Measurements from ENCODE around the gene CBFA2T2. TPM values are rescaled to one million over a fixed set of nuclear protein-coding genes. Genes with fewer than 3 reads are reported as not detected.

CBFA2T2 gene
- polyA plus RNA-seq, 3 donors: 1.7 to 9.7 (median 4.9) TPM

DNA sequence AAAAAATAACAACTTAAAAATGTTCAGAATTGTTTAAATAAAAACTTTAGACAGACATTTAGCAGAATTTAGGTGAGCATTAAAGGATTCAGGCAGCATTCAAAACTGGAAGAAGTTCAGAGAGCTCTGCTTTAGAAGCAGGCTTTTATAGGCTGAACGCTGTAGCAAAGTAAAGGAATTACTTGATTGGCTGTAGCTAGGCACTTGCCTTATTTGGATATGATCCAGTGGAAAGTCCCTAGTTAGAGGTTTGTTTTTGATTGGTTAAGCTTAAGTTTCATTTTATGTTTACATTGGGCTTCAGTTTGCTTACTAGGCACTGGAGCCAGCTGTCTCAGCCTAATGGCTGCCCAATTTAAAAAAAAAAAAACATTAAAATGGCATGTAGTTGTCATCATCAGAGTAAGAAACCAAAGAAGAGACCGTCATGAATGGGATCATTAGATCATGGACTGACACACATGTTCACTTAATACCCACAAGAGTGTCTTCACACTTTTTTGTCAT lies 65.1 kb downstream of the CBFA2T2 start:
- H3K4me1 ChIP-seq (ENCODE audit: control insufficient read depth in 1 of 2, insufficient read depth in 2 of 2, low read length in 2 of 2): no peaks in the 10 kb centered on the region
- TF ChIP-seq, protein P1, sequence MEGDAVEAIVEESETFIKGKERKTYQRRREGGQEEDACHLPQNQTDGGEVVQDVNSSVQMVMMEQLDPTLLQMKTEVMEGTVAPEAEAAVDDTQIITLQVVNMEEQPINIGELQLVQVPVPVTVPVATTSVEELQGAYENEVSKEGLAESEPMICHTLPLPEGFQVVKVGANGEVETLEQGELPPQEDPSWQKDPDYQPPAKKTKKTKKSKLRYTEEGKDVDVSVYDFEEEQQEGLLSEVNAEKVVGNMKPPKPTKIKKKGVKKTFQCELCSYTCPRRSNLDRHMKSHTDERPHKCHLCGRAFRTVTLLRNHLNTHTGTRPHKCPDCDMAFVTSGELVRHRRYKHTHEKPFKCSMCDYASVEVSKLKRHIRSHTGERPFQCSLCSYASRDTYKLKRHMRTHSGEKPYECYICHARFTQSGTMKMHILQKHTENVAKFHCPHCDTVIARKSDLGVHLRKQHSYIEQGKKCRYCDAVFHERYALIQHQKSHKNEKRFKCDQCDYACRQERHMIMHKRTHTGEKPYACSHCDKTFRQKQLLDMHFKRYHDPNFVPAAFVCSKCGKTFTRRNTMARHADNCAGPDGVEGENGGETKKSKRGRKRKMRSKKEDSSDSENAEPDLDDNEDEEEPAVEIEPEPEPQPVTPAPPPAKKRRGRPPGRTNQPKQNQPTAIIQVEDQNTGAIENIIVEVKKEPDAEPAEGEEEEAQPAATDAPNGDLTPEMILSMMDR (IDR thresholded peaks at IDR 0.05): no peak
- H3K4me3 ChIP-seq (replicated peaks in 1 of 3; ENCODE audit: low read depth in 2 of 3, low read length in 3 of 3): no peak overlapping the region
- 11% methylated on average over 1 of the region's 2 CpGs for WGBS (ENCODE audit: insufficient coverage)
- peak; percentile 68 to 77 (median 70) for DNase-seq
- peak overlapping the region; percentile 23 for H3K4me2 ChIP-seq (replicated peaks; ENCODE audit: extremely low read depth, low read length, poor library complexity, severe bottlenecking)
- peak overlapping the region in 6 of 7 donors; percentile 52 to 71 (median 64) for H3K27ac Mint-ChIP-seq
- peak overlapping the region; percentile 44 for H2AFZ ChIP-seq (ENCODE audit: insufficient read depth, low read depth, low read length, poor library complexity, severe bottlenecking)
- no peaks in the 10 kb centered on the region for H3K79me2 ChIP-seq (ENCODE audit: insufficient read depth, low read length)
- no peaks in the 10 kb centered on the region for H3K9me3 Mint-ChIP-seq
- no peaks in the 10 kb centered on the region for H3K9me3 ChIP-seq (replicated peaks in 1 of 2; ENCODE audit: control insufficient read depth in 1 of 2, insufficient read depth in 1 of 2, low read length in 2 of 2)
- intact Hi-C loops (cut with micrococcal nuclease): no loop called here
- peaks cover 10% of the 10 kb centered on the region for H3K4me1 Mint-ChIP-seq
- no peaks in the 10 kb centered on the region for H4K20me1 ChIP-seq (ENCODE audit: insufficient read depth, low read length)
- H3K36me3 ChIP-seq (replicated peaks in 1 of 2; ENCODE audit: control insufficient read depth in 1 of 2, insufficient read depth in 2 of 2, low read length in 2 of 2): peaks cover 0 to 4% of the 10 kb centered on the region in 2 donors
- no peaks in the 10 kb centered on the region for H3K27me3 ChIP-seq (ENCODE audit: control insufficient read depth in 2 of 2, insufficient read depth in 2 of 2, low read length in 2 of 2)
- H3K27ac ChIP-seq (ENCODE audit: low read depth in 1 of 2, low read length in 2 of 2): peak overlapping the region in 1 of 2 donors; percentile 61
- no peak overlapping the region for H3K9ac ChIP-seq (ENCODE audit: insufficient read depth, low read length, poor library complexity, severe bottlenecking)
- no peak overlapping the region for H3K4me3 Mint-ChIP-seq
- H3K36me3 Mint-ChIP-seq: peaks cover 23 to 39% of the 10 kb centered on the region in 2 donors
- no peaks in the 10 kb centered on the region for H3K27me3 Mint-ChIP-seq (ENCODE audit: low read depth in 3 of 3)

DNA sequence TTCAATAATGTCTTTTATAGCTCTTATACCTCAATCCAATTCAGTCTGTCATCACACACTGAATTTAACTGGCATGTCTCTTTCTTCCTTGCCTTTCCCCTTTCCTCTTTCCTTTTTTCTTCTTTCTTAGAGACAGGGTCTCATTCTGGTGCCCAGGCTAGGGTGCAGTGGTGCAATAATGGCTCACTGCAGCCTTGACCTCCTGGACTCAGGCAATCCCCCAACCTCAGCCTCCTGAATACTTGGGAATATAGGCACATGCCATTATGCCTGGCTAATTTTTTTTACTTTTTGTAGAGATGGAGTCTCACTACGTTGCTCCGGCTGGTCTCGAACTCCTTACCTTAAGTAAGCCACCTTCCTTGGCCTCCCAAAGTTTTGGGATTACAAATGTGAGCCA lies 65.9 kb downstream of the CBFA2T2 start:
- Mint-ChIP-seq H3K4me1 (peaks cover 10% of the 10 kb centered on the region), H3K9me3 (no peaks in the 10 kb centered on the region), H3K27me3 (ENCODE audit: low read depth in 3 of 3) (no peaks in the 10 kb centered on the region), H3K27ac (peak overlapping the region in 5 of 7 donors; percentile 37 to 81 (median 66)), H3K36me3 (peaks cover 23 to 38% of the 10 kb centered on the region in 2 donors), H3K4me3 (no peak overlapping the region)
- no peak for DNase-seq
- no peaks in the 10 kb centered on the region for H3K27me3 ChIP-seq (ENCODE audit: control insufficient read depth in 2 of 2, insufficient read depth in 2 of 2, low read length in 2 of 2)
- H3K79me2 ChIP-seq (ENCODE audit: insufficient read depth, low read length): no peaks in the 10 kb centered on the region
- no peaks in the 10 kb centered on the region for H3K9me3 ChIP-seq (replicated peaks in 1 of 2; ENCODE audit: control insufficient read depth in 1 of 2, insufficient read depth in 1 of 2, low read length in 2 of 2)
- H3K4me1 ChIP-seq (ENCODE audit: control insufficient read depth in 1 of 2, insufficient read depth in 2 of 2, low read length in 2 of 2): no peaks in the 10 kb centered on the region
- no peaks in the 10 kb centered on the region for H4K20me1 ChIP-seq (ENCODE audit: insufficient read depth, low read length)
- H3K9ac ChIP-seq (ENCODE audit: insufficient read depth, low read length, poor library complexity, severe bottlenecking): no peak overlapping the region
- intact Hi-C loops (cut with micrococcal nuclease): no loop called here
- H3K27ac ChIP-seq (ENCODE audit: low read depth in 1 of 2, low read length in 2 of 2): peak overlapping the region in 1 of 2 donors; percentile 61
- no CpG with 5 or more reads among the region's 3 CpGs for WGBS (ENCODE audit: insufficient coverage)
- no peak overlapping the region for H3K4me3 ChIP-seq (replicated peaks in 1 of 3; ENCODE audit: low read depth in 2 of 3, low read length in 3 of 3)
- peaks cover 0 to 4% of the 10 kb centered on the region in 2 donors for H3K36me3 ChIP-seq (replicated peaks in 1 of 2; ENCODE audit: control insufficient read depth in 1 of 2, insufficient read depth in 2 of 2, low read length in 2 of 2)
- TF ChIP-seq, protein P1 (IDR thresholded peaks at IDR 0.05): no peak
- H2AFZ ChIP-seq (ENCODE audit: insufficient read depth, low read depth, low read length, poor library complexity, severe bottlenecking): peak overlapping the region; percentile 44
- H3K4me2 ChIP-seq (replicated peaks; ENCODE audit: extremely low read depth, low read length, poor library complexity, severe bottlenecking): no peak overlapping the region

Measured in CD14-positive monocyte (primary cell).